HG03196 (cell line): ENCODE results near the gene LRP1B.
"Not testable (repeated sequence)": the region's sequence is repeated elsewhere in the genome, so short reads cannot be mapped to it uniquely, and the experiment has no call there.

Experiments used
- ATAC-seq: cut with Tn5 transposase; IDR thresholded peaks from one replicate; pipeline ENCODE4 v1.9.1; 2021; ENCODE audit not compliant: unreplicated experiment

Gene LRP1B

GRCh38 chr2:142104134-142104758 lies 26.6 kb downstream of the LRP1B start:
- no peak for ATAC-seq

DNA sequence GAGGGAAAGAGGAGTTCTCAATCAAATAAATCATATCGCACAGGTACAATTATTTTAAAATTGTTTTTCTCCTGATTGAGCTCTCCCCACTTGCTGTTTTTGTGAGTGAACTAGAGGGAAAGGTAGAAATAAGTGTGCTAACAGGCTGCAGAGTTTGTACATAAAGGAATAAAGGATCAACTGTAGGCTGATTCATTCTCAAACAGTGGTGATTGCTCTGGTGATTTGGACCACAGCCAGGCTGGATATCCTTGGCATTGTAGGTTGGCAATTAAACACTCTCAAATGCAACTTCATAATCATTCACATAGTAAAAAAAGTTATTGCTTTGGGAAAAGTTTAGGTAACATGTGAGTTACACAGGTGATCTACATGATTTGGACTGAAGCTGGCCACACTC lies 29.8 kb downstream of the LRP1B start:
- ATAC-seq: no peak

DNA sequence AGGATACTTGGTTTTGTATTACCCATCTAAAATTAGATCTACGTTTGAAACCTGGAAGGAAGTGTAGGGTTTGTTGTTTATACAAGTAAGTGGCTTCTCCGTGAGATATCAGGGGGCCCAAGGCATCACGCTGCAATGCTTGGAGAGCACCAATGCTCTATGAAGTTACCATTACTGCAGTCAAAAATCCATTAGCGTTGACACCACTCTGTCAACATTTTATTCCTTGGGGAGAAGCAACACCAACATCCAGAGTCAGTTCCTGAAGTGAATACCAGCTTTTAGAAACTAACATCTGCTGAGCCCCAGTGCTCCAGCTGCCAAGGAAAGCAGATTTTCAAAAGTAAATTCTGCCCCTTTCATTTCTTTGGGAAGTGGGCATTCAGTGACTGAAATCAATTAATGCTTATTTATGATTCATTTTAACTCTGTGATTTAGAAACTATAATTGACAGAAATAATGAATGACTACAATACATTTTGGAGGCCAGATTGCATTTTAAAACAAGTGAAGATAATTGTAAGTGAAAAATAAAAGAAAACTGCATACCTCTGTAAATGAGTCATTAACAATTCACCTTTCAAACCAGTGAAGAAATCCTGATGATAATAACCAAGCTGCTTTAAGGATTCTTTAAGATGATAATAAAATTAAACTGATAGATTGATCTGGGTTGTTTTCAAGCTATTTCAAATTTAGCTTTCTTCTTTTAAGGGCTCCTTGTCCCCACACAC lies 30.5 kb downstream of the LRP1B start:
- no peak for ATAC-seq

DNA sequence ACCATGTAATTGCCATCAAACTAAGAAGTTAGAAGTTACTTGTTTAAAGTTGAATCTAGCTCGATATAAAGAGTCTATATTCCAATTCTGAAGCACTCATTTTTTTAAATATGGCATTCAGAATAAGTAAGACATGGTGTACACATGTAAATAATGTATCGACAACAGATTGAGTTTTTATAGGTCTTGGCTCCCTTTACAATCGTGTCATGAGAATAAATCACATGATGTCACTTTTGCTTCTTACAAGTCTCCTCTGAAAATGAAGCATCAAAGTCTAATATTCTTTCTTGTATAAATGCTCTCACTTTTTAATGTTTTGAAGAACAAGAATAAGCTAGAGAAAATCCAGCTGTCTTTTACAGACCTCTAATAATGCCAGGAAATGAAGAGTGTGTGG lies 33.1 kb downstream of the LRP1B start:
- no peak for ATAC-seq

- no peak for ATAC-seq
Observed at GRCh38 chr2:142095647-142096046, 35.2 kb downstream of the LRP1B start.

- ATAC-seq: no peak
Observed at GRCh38 chr2:142094233-142094632, 36.6 kb downstream of the LRP1B start.

- ATAC-seq: no peak
Observed at GRCh38 chr2:142088058-142088568, 42.7 kb downstream of the LRP1B start.

DNA sequence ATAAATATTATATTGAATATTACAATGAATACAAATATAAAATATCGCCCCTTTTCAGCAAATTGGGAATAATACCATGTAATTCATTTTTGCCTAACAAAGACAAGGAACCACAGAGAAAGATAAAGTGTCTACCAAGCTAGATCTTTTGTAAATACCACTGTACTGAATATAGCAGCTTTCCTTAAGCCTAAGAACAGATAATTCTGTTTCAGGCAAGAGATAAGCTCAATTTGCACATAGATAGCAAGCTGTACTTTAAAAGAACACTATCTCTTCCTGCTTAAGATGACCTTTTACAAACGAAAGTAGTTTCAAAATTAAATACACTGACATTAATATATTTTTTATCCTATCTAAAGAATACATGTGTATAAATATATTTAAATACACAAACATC lies 43.2 kb downstream of the LRP1B start:
- ATAC-seq: not testable (repeated sequence)

- ATAC-seq: no peak
Observed at GRCh38 chr2:142082368-142082767, 48.4 kb downstream of the LRP1B start.

GRCh38 chr2:142076317-142076716 lies 54.5 kb downstream of the LRP1B start:
- no peak for ATAC-seq

GRCh38 chr2:142075826-142076225 lies 55.0 kb downstream of the LRP1B start:
- ATAC-seq: no peak

DNA sequence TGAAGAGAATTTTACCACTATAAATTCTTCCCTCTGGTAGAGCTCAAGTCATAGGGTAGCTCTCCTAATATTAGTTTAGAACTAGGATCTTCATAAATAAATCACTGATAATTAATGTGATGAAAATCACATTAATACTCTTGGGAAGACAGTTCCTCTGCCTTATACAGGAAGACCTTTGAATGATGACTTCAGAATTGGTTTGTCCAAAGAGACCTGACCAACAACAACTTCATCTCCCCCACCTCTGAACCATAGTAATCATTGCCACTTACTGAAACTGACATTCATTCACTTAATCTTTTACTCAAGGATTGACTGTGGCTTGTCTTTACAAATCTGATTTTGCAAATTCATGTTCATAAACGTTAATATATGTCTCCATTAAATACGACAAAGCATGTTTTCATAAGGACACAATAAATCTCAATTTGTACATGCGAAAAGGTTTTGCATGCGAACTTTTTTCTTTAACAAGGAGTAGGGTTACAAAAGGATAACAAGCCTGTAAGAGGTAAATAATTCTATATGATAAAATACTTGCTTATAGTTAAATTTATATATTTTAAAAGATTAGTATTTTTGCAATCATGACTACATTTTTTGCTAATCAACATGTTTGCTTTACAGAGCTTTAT lies 61.4 kb downstream of the LRP1B start:
- ATAC-seq: no peak

GRCh38 chr2:142065700-142066099 lies 65.1 kb downstream of the LRP1B start:
- ATAC-seq: no peak

GRCh38 chr2:142065156-142065555 lies 65.7 kb downstream of the LRP1B start:
- no peak for ATAC-seq

GRCh38 chr2:142061733-142062132 lies 69.1 kb downstream of the LRP1B start:
- no peak for ATAC-seq

DNA sequence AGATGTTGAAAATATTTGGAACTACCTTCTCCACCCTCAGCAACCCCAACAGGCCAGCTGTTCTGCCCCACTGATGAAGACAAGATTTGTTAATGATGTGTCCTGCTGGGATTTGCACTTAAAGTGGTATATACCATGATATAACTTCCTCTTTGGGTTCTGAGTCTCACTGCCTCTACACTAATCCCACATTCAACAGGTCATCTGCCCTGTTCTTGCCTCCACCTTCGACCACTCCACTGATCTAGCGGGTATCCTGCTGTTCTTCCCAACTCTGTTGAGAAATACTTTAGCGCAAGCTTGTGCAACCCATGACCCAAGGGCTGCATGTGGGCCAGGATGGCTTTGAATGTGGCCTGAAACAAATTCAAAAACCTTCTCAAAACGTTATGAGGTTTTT lies 72.7 kb downstream of the LRP1B start:
- ATAC-seq: no peak

DNA sequence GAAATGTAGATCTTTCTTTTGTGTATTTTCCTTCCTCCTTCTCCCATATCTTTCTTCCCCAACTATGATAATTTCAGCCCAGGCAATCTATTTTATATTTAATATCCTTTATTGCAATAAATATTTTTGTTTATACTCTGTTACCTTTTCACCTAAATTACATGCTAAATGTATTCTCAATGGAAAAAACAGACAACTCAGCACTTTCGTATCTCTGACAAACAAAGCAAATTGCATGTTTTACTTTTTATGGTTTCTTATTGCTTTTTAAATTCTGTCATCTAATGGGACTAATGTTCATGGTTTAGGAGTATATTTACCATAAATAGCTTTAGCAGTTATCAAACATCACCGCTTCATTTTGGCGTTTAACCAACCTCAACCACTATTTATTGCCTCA lies 74.0 kb downstream of the LRP1B start:
- no peak for ATAC-seq

DNA sequence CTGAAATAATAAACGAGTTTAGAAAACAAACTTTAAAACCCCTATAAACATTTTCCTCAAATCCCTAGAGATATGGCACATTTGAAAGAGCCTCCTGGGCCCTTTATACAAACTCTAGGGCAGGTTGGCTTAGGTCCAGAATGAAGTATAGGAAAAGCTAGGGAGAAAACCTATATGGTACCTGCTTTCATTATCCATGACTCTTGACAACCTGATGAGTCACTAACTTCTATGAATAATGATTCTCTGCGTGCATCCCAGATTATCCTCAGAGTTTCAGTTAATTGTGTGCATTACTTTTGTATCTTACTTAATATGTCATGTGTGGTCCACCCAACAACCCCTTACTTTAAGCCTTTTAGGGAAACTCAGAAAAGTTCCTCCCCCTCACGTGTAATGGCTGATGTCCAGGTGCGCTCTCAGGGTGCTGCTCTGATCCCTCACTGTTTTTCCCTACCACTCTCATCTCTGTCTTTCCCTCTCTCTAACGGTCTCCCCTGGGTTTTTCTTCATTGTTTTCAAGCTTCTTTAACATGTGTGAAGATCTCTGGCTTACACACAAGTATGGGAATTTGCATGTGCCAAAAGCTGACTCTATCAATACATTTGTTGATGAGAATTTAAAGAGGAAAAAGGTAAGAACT lies 78.5 kb downstream of the LRP1B start:
- no peak for ATAC-seq

DNA sequence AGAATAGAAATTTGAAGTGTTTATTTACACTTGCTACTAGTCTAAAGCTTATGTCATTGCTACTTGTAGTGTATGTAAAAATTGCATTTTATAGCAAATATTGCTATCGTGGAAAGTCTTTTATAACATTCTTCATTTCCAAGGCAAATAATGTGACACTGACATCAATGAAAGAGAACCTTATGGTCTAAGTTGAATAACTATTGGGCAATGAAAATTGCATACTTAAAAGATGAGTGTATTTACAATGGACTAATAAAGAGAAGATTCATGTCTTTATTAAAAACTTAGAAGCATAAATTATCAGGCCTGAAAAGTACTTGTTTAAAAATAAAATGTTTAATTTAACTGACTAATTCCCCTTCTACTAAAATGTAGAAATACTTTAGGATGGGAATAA lies 82.2 kb downstream of the LRP1B start:
- no peak for ATAC-seq

GRCh38 chr2:142045641-142046040 lies 85.2 kb downstream of the LRP1B start:
- ATAC-seq: no peak

- no peak for ATAC-seq
Observed at GRCh38 chr2:142044197-142044596, 86.6 kb downstream of the LRP1B start.
